ENCODE results near the gene CD3E.

- TF ChIP-seq GATA3 (IDR thresholded peaks at IDR 0.05; ENCODE audit: low read depth, low read length) (no peak), GATA2 (IDR thresholded peaks at IDR 0.05; ENCODE audit: low read depth, low read length) (no peak)
Measured at GRCh38 chr11:118334745-118335144, 30.2 kb downstream of the CD3E start.
